PFSK-1 (cell line): ENCODE data around the gene MEX3A.
A peak's percentile ranks its signal among the peaks of the same experiment; 100 is the strongest.

Experiments
- POLR2AphosphoS5 ChIP-seq: IDR thresholded peaks from 2 replicates; pipeline ENCODE4 v1.6.1; 2012; ENCODE audit warnings: low read depth, mild to moderate bottlenecking, control low read depth, low read length, moderate library complexity
- REST ChIP-seq, 2 experiments: IDR thresholded peaks; 2 replicates each; pipeline versions ENCODE4 v1.6.1 to v1.8.0; 2011 to 2012; ENCODE audit warnings: low read depth in 2 of 2, low read length in 2 of 2, control low read depth in 1 of 2, inconsistent platforms in 1 of 2, mild to moderate bottlenecking in 1 of 2, moderate library complexity in 1 of 2; ENCODE audit not compliant: insufficient read depth in 1 of 2
- SIN3A ChIP-seq: IDR thresholded peaks from 2 replicates; pipeline ENCODE4 v1.6.1; 2012; ENCODE audit warnings: mild to moderate bottlenecking, low read length, moderate library complexity, borderline replicate concordance; ENCODE audit not compliant: insufficient read depth
- TAF1 ChIP-seq: IDR thresholded peaks from 2 replicates; pipeline ENCODE4 v1.6.1; 2012; ENCODE audit warnings: low read length, control low read depth, borderline replicate concordance; ENCODE audit not compliant: insufficient read depth

GRCh38 chr1:156052862-156053767 is 29.1 kb downstream of the MEX3A start:
- TF ChIP-seq TAF1 (no peak), POLR2AphosphoS5 (no peak), REST (IDR thresholded peaks at IDR 0.05; ENCODE audit: insufficient read depth in 1 of 2, low read depth in 2 of 2, low read length in 2 of 2) (no peak), SIN3A (0 out of 2 replicates have a peak, but pooled peaks have one; percentile 13)
